Cardiac muscle cell (in vitro differentiated cells and primary cell): Measurements from ENCODE around the gene HK2. TPM values are rescaled to one million over a fixed set of nuclear protein-coding genes. Genes with fewer than 3 reads are reported as not detected.

Experiments
- DNase-seq, 2 donors: peaks; one replicate each; pipeline versions ENCODE4 v3.0.0 to v3.0.0-alpha.2; 2010 to 2017; ENCODE audit warnings: low read depth in 1 of 2, low spot score in 1 of 2
- H3K27ac ChIP-seq: fragments of 200-600 bp; sonication (generic); 2 replicates; pipeline ENCODE4 v1.5.1; 2016
- H3K27me3 ChIP-seq: fragments of 200-600 bp; sonication (generic); 2 replicates; pipeline ENCODE4 v1.6.0; 2016; ENCODE audit warnings: control low read depth
- H3K36me3 ChIP-seq: fragments of 200-600 bp; sonication (generic); 2 replicates; pipeline ENCODE4 v1.5.1; 2016; ENCODE audit warnings: control low read depth
- H3K4me1 ChIP-seq: fragments of 200-600 bp; sonication (generic); 2 replicates; pipeline ENCODE4 v1.8.1; 2017; ENCODE audit warnings: low read depth, mild to moderate bottlenecking, mixed run types
- H3K4me3 ChIP-seq: fragments of 200-600 bp; sonication (generic); 2 replicates; pipeline ENCODE4 v1.5.1; 2016; ENCODE audit warnings: mild to moderate bottlenecking
- H3K9me3 ChIP-seq: fragments of 200-600 bp; sonication (generic); 2 replicates; pipeline ENCODE4 v1.5.1; 2017; ENCODE audit warnings: low read depth, mild to moderate bottlenecking, control low read depth
- polyA plus RNA-seq: library from polyadenylated mRNA; unstranded; fragments of >200 nt; fragmentation: Nextera tagmentation; extraction: Ambion mirVana; gene quantifications from 2 replicates; pipeline ENCODE4 v1.2.1, GENCODE V29; 2016
- total RNA-seq: library from RNA; depleted of rRNA; stranded (reverse); fragments of >200 nt; gene quantifications from 2 replicates; pipeline ENCODE4 v1.2.3, GENCODE V29; 2016
- TF ChIP-seq, protein P1 (sequence below): IDR thresholded peaks from 2 replicates; pipeline ENCODE4 v1.5.1; 2012; ENCODE audit warnings: low read depth, mild to moderate bottlenecking, low read length

HK2 gene
- total and polyA plus RNA-seq, 2 experiments from 2014 or later, result 77.3 to 127 TPM

DNA sequence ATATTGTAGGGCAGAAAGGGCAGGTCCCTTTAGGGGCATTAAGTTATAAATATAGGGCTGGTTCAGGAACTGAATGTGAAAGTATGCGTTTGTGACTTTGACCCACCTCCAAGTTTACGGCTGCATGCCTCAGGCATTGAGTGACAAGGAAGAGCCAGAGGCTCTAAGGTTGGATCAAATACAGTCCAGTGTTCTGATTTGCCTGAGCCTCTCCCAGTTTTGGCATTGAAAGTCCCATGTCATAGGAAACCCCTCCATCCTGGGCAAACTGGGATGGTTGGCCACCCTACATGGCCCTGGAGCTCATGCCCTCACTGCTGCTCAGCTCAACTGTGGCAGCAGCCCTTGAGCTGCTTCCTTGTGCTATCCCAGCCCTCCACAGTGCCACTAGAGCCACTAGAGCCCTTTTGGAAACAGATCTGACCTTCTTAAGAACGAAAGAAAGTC, 29.9 kb downstream of the HK2 start:
- Histone ChIP-seq H3K27ac (peak overlapping the region; percentile 97), H3K36me3 (peaks cover 5% of the 10 kb centered on the region), H3K4me3 (no peak overlapping the region), H3K4me1 (peaks cover 58% of the 10 kb centered on the region), H3K27me3 (no peaks in the 10 kb centered on the region), H3K9me3 (no peaks in the 10 kb centered on the region)
- DNase-seq, result peak in 1 of 2 donors; percentile 21
- TF ChIP-seq, protein P1, sequence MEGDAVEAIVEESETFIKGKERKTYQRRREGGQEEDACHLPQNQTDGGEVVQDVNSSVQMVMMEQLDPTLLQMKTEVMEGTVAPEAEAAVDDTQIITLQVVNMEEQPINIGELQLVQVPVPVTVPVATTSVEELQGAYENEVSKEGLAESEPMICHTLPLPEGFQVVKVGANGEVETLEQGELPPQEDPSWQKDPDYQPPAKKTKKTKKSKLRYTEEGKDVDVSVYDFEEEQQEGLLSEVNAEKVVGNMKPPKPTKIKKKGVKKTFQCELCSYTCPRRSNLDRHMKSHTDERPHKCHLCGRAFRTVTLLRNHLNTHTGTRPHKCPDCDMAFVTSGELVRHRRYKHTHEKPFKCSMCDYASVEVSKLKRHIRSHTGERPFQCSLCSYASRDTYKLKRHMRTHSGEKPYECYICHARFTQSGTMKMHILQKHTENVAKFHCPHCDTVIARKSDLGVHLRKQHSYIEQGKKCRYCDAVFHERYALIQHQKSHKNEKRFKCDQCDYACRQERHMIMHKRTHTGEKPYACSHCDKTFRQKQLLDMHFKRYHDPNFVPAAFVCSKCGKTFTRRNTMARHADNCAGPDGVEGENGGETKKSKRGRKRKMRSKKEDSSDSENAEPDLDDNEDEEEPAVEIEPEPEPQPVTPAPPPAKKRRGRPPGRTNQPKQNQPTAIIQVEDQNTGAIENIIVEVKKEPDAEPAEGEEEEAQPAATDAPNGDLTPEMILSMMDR, result no peak

DNA sequence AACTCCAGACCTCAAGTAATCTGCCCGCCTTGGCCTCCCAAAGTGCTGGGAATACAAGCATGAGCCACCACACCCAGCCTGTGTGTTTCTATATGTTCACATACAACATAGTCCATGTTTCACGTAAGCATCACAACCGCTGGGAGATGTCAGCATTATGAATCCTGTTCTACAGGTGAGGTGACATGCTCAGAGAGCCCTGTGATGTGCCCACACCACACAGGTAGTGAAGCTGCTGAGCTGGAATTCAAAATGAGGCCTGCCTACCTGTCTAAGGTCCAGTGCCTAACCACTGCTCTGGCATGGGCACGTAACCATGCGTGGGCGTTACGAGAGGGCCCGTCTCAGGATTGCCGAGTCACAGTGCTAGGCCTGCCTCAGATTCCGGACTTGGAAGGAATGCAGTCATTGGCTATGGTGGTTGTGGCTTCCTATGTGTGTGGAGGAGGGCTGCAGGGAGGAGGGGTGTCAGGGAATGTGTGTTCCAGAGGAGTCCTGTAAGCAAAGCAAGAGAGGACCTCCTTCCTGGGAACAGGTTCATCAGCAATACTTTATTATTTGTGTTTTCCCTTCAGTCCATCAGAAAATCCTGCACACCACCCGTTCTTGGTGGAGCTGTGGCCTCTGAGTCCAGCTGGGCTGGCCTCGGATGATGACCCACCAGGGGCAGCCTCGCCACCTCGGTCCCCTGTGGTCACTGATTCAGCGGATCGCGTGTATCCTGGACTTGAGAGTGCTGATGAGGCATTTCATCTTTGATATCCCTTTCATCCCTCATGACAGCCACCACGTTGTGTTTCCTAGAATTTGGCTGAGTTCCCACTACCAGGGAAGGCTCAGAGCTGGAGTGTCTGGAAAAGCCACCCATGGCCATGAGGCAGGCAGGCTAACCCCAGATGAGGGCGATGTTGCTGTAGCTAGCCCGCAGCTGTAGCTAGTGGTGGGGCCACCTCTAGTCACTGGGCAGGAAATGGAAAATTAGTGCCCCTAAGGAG, 31.1 kb downstream of the HK2 start:
- TF ChIP-seq, protein P1, result peak; percentile 17
- peak in 1 of 2 donors; percentile 79 for DNase-seq
- H3K27ac ChIP-seq, result peak overlapping the region; percentile 97

DNA sequence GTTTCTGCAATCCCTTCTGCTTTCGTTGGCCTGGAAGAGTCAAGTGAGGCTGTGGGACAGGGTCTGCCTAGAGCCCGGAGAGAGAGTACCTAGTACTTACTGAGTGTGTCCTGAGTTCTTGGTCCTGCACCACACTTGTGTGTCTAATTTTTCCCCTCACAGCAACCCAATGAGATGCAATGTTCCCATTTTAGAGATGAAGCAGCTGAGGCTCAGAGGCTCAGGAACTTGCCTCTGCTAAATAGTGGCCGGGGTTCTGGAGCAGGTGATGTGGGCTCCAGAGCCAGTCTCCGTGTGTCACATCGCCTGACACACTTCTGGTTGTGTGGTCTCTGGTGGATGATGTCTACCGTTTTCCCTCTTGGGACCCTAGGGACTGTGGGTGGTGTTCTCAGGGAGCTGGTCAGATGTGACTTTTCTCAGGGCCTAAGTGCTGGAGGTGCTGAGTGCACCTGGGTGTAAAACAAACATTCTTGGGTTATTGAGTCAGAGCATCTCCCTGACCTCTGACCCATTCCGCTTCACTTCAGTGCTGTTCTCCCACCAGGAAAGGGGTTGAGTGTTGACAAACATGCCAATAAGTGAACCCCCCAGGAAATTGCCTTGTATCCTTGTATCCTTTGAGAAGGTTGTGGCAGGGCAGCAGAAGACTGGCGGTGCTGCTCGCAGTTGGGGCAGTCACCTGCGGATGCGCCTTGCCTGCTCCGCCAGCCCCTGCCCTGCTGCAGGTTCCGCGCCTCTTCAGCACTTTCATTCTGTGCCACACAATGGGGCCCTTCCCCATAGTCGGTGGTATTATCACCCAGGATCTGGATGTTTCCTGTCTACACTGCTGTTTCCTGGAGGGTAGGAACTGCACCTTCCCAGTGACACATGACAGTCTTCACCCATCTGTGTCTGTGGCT, 32.1 kb downstream of the HK2 start:
- no peak overlapping the region for H3K4me3 ChIP-seq
- H3K9me3 ChIP-seq, result no peaks in the 10 kb centered on the region
- TF ChIP-seq, protein P1, result no peak
- peaks cover 67% of the 10 kb centered on the region for H3K4me1 ChIP-seq
- DNase-seq, result no peak
- peaks cover 8% of the 10 kb centered on the region for H3K36me3 ChIP-seq
- peak overlapping the region; percentile 97 for H3K27ac ChIP-seq
- no peaks in the 10 kb centered on the region for H3K27me3 ChIP-seq

More for the DNA sequence above, 31.1 kb downstream of the HK2 start:
- no peaks in the 10 kb centered on the region for H3K9me3 ChIP-seq
- H3K27me3 ChIP-seq, result no peaks in the 10 kb centered on the region
- H3K36me3 ChIP-seq, result peaks cover 6% of the 10 kb centered on the region
- no peak overlapping the region for H3K4me3 ChIP-seq
- H3K4me1 ChIP-seq, result peaks cover 59% of the 10 kb centered on the region

DNA sequence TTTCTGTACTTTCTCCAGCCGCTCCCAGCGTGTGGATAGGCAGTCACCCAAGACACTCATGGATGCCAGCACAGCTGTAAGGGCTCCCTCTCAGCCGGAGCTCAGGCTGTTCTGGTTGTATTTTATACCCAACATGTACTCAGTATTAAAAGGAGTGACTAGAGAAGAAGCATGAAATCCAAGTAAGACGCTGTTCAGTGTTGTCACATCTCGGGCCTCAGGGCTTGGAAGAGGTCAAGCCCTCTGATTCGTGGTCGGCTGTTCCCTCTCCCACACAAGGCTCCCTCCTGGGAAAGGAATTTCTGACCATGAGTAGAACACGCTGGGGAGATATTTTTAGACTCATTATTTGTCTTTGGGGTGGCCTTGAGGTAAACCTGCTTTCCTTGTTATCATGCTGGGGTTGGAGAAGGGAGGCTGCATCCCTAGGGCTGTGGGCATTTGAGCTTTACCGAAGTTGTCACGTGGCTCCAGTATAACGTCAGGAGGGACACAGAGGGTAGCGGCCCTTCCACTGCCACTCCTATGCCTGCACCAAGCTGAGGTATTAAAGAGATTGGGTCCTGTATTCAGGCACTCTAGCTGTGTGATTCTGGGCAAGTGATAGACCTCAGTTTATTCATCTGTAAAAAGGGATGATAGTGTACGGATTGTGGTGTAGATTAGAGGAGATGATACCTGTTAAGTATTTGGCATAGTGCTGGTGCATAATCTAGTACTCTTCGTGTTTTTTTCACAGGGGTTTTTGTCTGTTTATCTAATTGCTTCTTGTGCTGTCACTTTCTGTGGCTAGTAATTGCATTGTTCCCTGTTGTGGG, 34.1 kb downstream of the HK2 start:
- peaks cover 67% of the 10 kb centered on the region for H3K4me1 ChIP-seq
- no peak overlapping the region for H3K4me3 ChIP-seq
- TF ChIP-seq, protein P1, result no peak
- H3K9me3 ChIP-seq, result no peaks in the 10 kb centered on the region
- peak; percentile 86 to 87 for DNase-seq
- H3K27ac ChIP-seq, result peak overlapping the region; percentile 97
- H3K36me3 ChIP-seq, result peaks cover 22% of the 10 kb centered on the region
- H3K27me3 ChIP-seq, result no peaks in the 10 kb centered on the region
